GM19324 (cell line): ENCODE data around the gene PANX1.

Experiments used
- ATAC-seq: cut with Tn5 transposase; IDR thresholded peaks from one replicate; pipeline ENCODE4 v1.9.1; 2021; ENCODE audit warnings: mild to moderate bottlenecking, moderate library complexity; ENCODE audit not compliant: unreplicated experiment, low FRiP score

Gene PANX1

DNA sequence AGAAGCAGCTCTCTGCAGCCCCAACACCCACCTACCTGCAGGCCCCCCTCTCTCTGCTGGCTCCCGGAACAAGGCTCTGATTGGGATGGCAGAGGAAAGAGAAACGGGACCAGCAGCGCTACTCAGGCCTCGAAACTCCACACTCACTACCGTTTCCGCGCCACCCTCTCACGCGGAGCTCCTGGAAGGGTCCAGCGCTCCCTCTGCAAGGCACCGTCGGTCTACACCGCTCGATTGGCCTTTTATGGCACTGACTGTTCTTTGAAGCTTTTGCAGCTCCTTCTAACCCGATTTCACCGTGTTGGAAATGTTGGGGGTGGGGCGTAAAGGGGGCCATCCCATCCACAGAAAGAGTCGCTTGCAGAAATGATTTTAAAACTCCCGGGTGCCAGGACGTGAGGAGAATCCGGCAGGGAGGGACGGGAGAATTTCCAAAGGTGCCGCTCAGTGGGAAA is 323 bp upstream of the PANX1 start:
- peak; percentile 8 for ATAC-seq

DNA sequence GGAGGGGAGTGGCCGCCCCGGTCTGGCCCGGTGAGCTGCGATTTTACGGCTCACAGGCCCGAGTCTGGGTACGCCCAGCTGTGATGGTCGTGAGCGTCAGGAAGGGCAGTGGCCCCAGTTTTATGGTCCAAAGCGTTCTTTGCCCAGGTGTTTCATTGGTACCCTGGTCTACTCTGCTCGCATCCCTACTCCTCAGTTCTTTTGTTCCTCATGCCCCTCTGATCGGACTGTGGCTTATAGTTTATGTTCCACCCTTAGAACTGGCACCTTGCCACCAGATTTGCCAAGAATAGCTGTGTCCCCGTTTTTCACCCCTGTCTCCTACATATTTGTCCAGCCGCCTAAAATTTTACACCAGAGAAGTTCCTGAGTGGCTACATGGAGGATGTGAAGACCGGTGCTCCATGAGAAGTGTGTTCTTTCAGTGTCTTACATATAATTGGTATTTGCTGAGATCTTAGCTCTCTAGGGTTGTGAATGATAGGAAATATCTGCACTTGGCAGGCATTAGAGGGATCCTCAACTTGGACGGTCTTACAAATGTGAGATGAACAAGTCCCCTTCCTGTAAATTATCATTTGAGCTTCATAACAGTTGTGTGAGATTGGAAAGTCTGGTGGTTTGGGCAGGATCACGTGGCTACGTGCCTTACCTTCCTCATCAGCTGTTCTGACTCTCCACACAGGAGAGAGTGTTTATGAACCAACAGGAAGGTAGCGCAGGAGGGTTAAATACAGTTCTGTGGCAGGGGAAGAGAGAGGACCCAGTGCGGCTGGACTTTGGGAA is 1.1 kb downstream of the PANX1 start:
- no peak for ATAC-seq

DNA sequence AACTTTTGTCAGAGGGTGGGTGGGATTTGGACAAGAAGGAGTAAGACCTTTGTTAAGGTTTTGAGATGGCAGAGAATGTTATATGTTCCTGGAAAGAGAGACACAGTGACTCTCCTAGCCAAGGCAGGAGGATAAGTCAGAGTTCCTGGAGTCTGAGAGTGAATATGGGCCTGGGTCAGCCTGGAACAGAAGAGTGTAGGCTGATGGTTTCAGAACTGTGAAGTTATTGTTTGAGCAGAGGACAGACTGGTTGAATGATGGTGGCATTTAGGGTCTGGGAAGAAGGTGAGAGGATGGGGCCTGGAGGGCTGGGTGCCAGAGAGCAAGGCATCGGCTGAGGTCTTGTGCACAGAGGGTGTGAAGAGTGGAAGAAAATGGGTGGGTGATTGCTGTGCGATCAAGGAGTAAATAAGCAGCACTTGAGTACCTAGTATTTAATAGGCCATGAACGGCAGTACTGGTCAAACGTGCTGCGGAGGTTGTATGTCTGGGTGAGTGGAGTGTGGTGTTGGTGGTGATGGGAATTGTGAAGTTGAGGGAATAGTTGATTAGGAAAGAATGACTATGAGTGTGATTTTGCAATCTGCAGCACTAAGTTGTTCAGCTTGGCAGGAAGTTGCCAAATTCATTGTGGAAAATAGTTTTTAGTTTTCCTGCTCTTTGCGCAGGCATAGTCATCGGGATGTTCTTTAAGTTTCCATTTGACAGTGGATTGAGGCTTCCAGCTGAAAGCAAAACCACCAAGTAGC is 1.8 kb downstream of the PANX1 start:
- ATAC-seq = no peak

GRCh38 chr11:94131047-94131717 is 2.5 kb downstream of the PANX1 start:
- ATAC-seq = no peak

- no peak for ATAC-seq
These were observed 3.1 kb downstream of the PANX1 start for GRCh38 chr11:94131718-94132115.

DNA sequence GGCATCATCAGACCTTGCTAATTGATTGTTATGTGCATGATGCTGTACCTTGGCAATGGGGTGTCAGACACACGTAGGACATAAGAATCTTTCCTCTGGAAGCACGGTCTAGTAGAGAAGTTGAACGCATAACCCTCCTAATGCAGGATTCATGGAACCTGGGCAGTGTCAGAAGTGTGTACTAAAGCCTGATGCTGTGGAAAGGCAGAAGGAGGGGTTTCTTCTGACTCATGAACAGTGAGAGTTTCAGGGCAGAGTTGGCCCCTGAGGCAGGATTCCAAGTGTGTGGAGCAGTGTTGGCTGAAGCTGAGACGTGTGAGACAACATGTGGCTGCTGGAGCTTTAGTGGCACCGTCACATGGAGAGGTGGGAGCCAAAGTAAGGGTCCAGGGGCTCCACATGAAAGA is 3.5 kb downstream of the PANX1 start:
- no peak for ATAC-seq

GRCh38 chr11:94132823-94133408 is 4.3 kb downstream of the PANX1 start:
- no peak for ATAC-seq

DNA sequence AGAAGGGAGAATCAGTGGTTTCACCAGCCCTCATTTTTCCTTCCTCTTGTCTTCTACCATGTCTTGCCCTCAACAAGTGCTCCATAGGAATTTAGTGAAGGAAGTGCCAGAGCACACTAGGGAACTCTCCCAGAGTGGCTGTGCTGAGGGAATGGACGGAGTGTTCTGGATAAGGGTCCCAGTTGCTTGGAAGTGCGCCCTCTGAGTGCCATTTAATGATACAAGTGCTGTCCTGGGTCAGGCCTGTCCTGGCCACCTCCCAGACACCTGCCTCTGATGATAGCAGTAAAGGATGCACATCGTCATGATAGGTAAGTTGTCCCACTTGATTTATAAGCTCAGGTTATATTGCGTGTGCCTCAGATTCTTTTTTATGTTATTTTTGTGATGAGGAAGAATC is 5.1 kb downstream of the PANX1 start:
- ATAC-seq = no peak

DNA sequence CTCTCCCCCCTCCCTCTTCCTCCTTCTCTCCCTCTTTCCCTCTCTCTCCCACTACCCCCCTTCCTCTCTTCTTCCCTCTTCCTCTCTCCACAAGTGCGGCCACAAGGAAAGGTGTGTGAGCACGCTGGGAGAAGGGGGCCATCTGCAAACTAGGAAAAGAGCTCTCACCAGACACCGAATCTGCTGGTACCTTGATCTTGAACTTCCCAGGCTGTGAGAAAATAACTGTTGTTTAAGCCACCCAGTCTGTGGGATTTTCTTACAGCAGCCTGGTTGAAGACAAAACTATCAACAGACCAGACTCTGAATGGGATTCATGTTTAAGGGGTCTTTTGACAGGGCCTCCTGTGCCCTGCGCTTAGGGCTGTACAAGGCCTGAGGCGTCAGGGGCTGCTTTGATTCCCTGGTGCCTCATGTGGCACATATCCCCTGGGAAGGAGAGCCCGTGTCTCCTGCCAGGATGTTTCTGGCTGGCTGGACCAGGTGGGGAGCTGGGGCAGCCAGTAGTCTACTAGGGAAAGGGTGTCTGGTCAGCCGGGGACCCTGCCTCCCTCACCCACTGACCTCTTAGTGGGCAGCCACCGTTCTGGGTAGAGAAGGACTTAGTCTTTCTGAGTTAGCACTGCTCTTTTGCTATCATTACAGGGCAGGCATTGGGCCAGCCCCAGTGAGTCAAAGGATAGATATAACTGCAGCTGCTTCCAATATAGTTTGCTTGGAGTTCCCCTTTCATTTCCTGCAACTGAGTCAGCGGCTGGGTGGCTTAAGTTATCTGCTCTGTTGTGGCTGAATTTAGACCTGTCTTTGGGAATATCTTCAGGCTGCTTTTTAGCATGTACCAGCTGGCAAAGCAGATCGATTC is 6.2 kb downstream of the PANX1 start:
- no peak for ATAC-seq

- no peak for ATAC-seq
These were observed 10.8 kb downstream of the PANX1 start for GRCh38 chr11:94139416-94139815.

- no peak for ATAC-seq
These were observed 11.6 kb downstream of the PANX1 start for GRCh38 chr11:94140154-94140655.

- no peak for ATAC-seq
These were observed 13.1 kb downstream of the PANX1 start for GRCh38 chr11:94141511-94142307.

DNA sequence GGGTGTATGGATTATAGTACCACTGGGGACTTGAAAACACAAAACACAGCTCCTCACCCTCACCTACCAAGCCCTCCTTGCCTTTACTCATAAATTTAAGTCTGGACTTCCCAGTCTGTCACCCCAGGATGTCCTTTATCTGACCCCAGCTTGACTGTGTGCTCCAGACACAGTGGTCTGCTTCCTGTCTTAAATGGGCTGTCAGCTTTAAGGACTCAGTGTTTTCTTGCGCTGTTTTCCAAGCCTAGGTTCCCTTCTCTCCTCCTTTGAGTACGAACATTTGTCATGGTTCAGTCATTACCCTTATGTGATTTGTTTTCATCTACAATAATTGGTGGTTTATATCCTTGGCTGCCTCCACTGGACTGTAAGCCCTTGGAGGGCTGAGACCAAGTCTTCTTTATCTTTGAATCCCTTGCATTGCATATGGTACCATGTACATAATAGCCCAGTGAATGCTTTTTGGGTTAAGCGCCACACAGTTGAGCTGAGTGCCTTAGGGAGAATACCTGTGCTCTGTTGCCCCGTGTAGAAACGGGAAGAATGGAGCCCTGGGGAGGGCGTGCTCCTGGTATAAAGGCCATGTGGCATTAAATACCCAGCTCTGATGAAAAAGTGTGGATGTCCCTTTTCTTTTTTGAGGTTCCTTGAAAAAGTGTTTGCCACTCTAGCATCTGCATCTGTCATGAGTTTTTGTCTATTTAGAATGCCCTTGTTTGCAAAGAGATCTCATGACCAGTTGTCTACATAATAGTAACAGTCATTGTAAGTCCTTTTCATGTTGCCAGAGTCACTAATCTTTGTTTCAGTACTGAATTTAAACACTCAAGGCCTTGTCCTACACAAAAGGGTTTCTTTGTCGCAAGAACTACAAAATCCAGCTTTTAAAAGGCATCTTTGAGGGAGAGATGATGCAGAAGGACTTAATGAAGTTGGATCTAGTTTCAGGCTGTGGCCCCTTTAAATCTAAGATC is 14.0 kb downstream of the PANX1 start:
- no peak for ATAC-seq

DNA sequence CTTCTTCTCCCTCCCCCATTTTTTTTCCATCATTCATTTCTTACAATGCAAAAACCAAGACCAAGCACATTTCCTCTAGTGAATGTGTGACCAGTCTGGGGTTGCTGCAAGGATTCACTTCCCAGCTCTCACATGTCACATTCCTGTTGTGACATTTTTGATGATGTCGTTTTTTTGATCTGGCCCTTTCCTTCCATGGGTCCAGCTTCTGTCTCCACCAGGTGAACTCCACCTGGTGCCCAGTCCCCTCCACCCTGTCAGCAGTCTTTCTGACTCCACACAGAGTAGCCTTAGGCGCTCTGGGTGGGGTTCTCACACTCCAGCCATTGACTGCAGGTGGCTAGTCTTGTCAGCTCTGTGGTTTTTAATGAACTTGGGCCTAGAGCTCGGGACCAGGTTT is 15.6 kb downstream of the PANX1 start:
- no peak for ATAC-seq

DNA sequence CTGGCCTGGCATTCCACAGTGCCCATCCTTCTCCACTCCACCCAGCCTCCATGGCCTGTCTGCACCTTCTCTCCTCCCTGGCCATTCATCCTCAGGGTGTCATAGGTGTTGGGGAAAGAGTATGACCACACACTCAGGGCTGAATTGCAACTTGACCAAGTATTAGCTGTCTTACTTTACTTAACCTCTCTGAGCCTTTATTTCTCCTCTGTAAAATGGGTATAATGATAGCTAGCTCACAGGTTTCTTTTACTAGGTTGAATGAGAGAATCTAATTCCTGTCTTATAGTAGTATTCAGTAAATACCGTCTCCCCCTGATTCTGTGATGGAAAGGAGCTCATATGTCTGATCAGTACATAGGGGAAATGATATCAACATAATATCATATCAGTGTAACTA is 16.0 kb downstream of the PANX1 start:
- no peak for ATAC-seq

DNA sequence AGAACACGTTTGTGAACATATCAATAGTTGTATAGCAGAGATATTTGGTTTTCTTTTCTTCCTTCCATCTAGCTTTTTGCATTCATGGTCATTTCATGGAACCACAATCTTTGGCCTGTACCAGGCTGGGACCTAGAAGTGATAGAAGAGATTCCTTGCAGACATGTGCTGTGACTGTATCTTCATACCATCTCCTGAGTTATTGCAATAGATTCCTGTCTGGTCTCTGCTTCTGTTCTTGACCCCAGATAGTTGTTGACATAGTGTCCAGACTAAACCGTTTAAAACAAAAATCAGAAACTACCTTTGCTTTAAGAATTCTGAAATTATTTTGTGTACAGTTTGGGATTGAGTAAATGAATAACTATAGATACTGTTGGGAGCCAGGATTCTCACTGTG is 16.8 kb downstream of the PANX1 start:
- ATAC-seq = no peak

DNA sequence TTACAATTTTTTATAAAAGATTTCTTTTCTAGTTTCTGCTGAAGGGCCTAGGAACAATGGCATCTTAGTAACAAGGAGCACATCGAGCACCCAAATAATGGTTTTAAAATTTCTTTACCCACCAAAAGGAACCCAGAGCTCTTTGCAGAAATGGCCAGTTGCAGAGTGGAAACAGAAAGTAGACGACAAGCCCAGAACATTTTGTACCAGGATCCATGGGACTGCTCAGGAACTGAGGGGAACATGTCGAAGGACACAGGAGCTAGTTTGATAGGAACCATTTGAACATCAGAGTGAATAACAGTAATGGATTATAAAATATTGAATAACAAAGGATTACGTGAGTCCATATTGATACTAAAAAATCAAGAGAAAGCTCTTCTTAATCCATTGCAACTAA is 17.3 kb downstream of the PANX1 start:
- no peak for ATAC-seq

DNA sequence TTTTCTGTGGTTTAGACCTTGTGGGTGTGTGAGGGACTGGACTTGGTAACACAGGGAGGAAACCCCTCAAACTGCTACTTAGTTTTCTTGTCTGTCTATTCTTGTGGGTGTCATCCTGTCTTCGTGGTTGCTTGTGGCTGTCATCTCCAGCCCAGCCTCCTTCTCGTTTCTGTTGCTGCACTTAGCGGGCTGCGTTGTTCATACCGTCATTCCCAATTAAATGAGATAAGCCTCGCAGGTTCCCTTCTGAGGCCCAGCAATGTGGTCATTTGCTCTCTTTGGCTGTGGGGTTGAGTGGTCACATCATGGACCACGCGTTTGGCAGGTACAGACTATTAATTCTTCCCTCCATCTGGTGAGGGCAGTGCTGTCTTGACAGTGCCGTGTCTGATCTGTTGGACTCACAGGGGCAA is 18.8 kb downstream of the PANX1 start:
- no peak for ATAC-seq
